Measurements from ENCODE around the gene CDH8. TPM values are rescaled to one million over a fixed set of nuclear protein-coding genes. Genes with fewer than 3 reads are reported as not detected.
A peak's percentile ranks its signal among the peaks of the same experiment; 100 is the strongest.

The CDH8 gene
- total RNA-seq, 8 experiments from 2014 or later, result 0.61 to 70.0 (median 20.3) TPM

GRCh38 chr16:61909074-61909473 lies 127.2 kb downstream of the CDH8 start:
- H3K4me1 ChIP-seq (replicated peaks in 1 of 2), result peaks cover 3 to 4% of the 10 kb centered on the region in 2 donors
- H3K27ac ChIP-seq, result no peak overlapping the region
- H3K4me3 ChIP-seq, result no peak overlapping the region
- WGBS, 10 experiments, result 0 to 100% (median 77%) methylated on average over 1 to 3 of the region's 3 CpGs; no CpG with 5 or more reads in 1 of the 10 experiments
- in situ Hi-C loops (cut with MboI; ENCODE audit: low pct_unique_long_range_greater_than_20kb in 2 of 9, low sequenced_read_pairs in 9 of 9, unreplicated experiment in 9 of 9), result no loop called here
- no peak for ATAC-seq (replicated peaks in 6 of 8)

GRCh38 chr16:61908426-61908825 lies 127.8 kb downstream of the CDH8 start:
- no peak overlapping the region for H3K4me3 ChIP-seq
- H3K4me1 ChIP-seq (replicated peaks in 1 of 2), result peaks cover 3 to 4% of the 10 kb centered on the region in 2 donors
- ATAC-seq (replicated peaks in 6 of 8), result peak in 4 of 8 experiments; percentile 22 to 78 (median 58)
- H3K27ac ChIP-seq, result no peak overlapping the region
- 17 to 93% (median 63%) methylated on average over 1 of the region's 1 CpG; no CpG with 5 or more reads in 2 of the 10 experiments for WGBS, 10 experiments
- in situ Hi-C loops (cut with MboI; ENCODE audit: low pct_unique_long_range_greater_than_20kb in 2 of 9, low sequenced_read_pairs in 9 of 9, unreplicated experiment in 9 of 9), result no loop called here

- H3K4me3 ChIP-seq, result no peak overlapping the region
- WGBS, 10 experiments, result 33 to 100% (median 89%) methylated on average over 1 of the region's 1 CpG; no CpG with 5 or more reads in 1 of the 10 experiments
- H3K4me1 ChIP-seq (replicated peaks in 1 of 2), result no peaks in the 10 kb centered on the region
- H3K27ac ChIP-seq, result no peak overlapping the region
- in situ Hi-C loops (cut with MboI; ENCODE audit: low pct_unique_long_range_greater_than_20kb in 2 of 9, low sequenced_read_pairs in 9 of 9, unreplicated experiment in 9 of 9), result no loop called here
- no peak for ATAC-seq (replicated peaks in 6 of 8)
Measured at GRCh38 chr16:61901689-61902088, 134.5 kb downstream of the CDH8 start.

GRCh38 chr16:61900482-61900881 lies 135.8 kb downstream of the CDH8 start:
- ATAC-seq (replicated peaks in 6 of 8), result no peak
- in situ Hi-C loops (cut with MboI; ENCODE audit: low pct_unique_long_range_greater_than_20kb in 2 of 9, low sequenced_read_pairs in 9 of 9, unreplicated experiment in 9 of 9), result no loop called here
- H3K27ac ChIP-seq, result no peak overlapping the region
- 0 to 100% (median 50%) methylated on average over 1 of the region's 1 CpG; no CpG with 5 or more reads in 6 of the 10 experiments for WGBS, 10 experiments
- H3K4me1 ChIP-seq (replicated peaks in 1 of 2), result no peaks in the 10 kb centered on the region
- H3K4me3 ChIP-seq, result no peak overlapping the region

GRCh38 chr16:61897657-61898056 lies 138.6 kb downstream of the CDH8 start:
- ATAC-seq (replicated peaks in 6 of 8), result no peak
- Histone ChIP-seq H3K4me1 (replicated peaks in 1 of 2) (no peaks in the 10 kb centered on the region), H3K27ac (no peak overlapping the region), H3K4me3 (no peak overlapping the region)
- in situ Hi-C loops (cut with MboI; ENCODE audit: low pct_unique_long_range_greater_than_20kb in 2 of 9, low sequenced_read_pairs in 9 of 9, unreplicated experiment in 9 of 9), result no loop called here
- 0 to 100% (median 54%) methylated on average over 1 to 3 of the region's 3 CpGs; no CpG with 5 or more reads in 1 of the 10 experiments for WGBS, 10 experiments

- ATAC-seq (replicated peaks in 6 of 8), result no peak
- 31 to 100% (median 82%) methylated on average over 1 to 2 of the region's 2 CpGs; no CpG with 5 or more reads in 2 of the 10 experiments for WGBS, 10 experiments
Measured at GRCh38 chr16:61892531-61892930, 143.7 kb downstream of the CDH8 start.

GRCh38 chr16:61891460-61891859 lies 144.8 kb downstream of the CDH8 start:
- no peak for ATAC-seq (replicated peaks in 6 of 8)
- in situ Hi-C loops (cut with MboI; ENCODE audit: low pct_unique_long_range_greater_than_20kb in 2 of 9, low sequenced_read_pairs in 9 of 9, unreplicated experiment in 9 of 9), result no loop called here
- Histone ChIP-seq H3K4me1 (replicated peaks in 1 of 2) (no peaks in the 10 kb centered on the region), H3K4me3 (no peak overlapping the region), H3K27ac (no peak overlapping the region)
- WGBS, 10 experiments, result 13 to 93% (median 73%) methylated on average over 1 to 3 of the region's 3 CpGs

More at GRCh38 chr16:61892531-61892930, 143.7 kb downstream of the CDH8 start:
- no peak overlapping the region for H3K27ac ChIP-seq
- in situ Hi-C loops (cut with MboI; ENCODE audit: low pct_unique_long_range_greater_than_20kb in 2 of 9, low sequenced_read_pairs in 9 of 9, unreplicated experiment in 9 of 9), result no loop called here
- no peaks in the 10 kb centered on the region for H3K4me1 ChIP-seq (replicated peaks in 1 of 2)
- no peak overlapping the region for H3K4me3 ChIP-seq

GRCh38 chr16:61890386-61890785 lies 145.9 kb downstream of the CDH8 start:
- no peak overlapping the region for H3K27ac ChIP-seq
- no peaks in the 10 kb centered on the region for H3K4me1 ChIP-seq (replicated peaks in 1 of 2)
- no peak overlapping the region for H3K4me3 ChIP-seq
- in situ Hi-C loops (cut with MboI; ENCODE audit: low pct_unique_long_range_greater_than_20kb in 2 of 9, low sequenced_read_pairs in 9 of 9, unreplicated experiment in 9 of 9), result no loop called here
- WGBS, 10 experiments, result 64 to 100% (median 94%) methylated on average over 1 to 2 of the region's 2 CpGs; no CpG with 5 or more reads in 1 of the 10 experiments
- ATAC-seq (replicated peaks in 6 of 8), result no peak

- in situ Hi-C loops (cut with MboI; ENCODE audit: low pct_unique_long_range_greater_than_20kb in 2 of 9, low sequenced_read_pairs in 9 of 9, unreplicated experiment in 9 of 9), result no loop called here
- ATAC-seq (replicated peaks in 6 of 8), result no peak
- Histone ChIP-seq H3K27ac (no peak overlapping the region), H3K4me3 (no peak overlapping the region), H3K4me1 (replicated peaks in 1 of 2) (no peaks in the 10 kb centered on the region)
- 7 to 100% (median 67%) methylated on average over 1 to 4 of the region's 4 CpGs; no CpG with 5 or more reads in 3 of the 10 experiments for WGBS, 10 experiments
Measured at GRCh38 chr16:61887903-61888302, 148.3 kb downstream of the CDH8 start.

GRCh38 chr16:61885343-61885742 lies 150.9 kb downstream of the CDH8 start:
- H3K4me1 ChIP-seq (replicated peaks in 1 of 2), result no peaks in the 10 kb centered on the region
- in situ Hi-C loops (cut with MboI; ENCODE audit: low pct_unique_long_range_greater_than_20kb in 2 of 9, low sequenced_read_pairs in 9 of 9, unreplicated experiment in 9 of 9), result no loop called here
- no peak overlapping the region for H3K4me3 ChIP-seq
- ATAC-seq (replicated peaks in 6 of 8), result no peak
- 21 to 93% (median 60%) methylated on average over 4 to 6 of the region's 6 CpGs; no CpG with 5 or more reads in 2 of the 10 experiments for WGBS, 10 experiments
- H3K27ac ChIP-seq, result no peak overlapping the region

- no peak for ATAC-seq (replicated peaks in 6 of 8)
Measured at GRCh38 chr16:61879306-61879705, 156.9 kb downstream of the CDH8 start.

GRCh38 chr16:61877436-61877835 lies 158.8 kb downstream of the CDH8 start:
- H3K27ac ChIP-seq, result no peak overlapping the region
- no peak overlapping the region for H3K4me3 ChIP-seq
- no peak for ATAC-seq (replicated peaks in 6 of 8)
- whole genome bisulfite sequencing, 10 experiments, result 29 to 100% (median 94%) methylated on average over 1 of the region's 1 CpG; no CpG with 5 or more reads in 1 of the 10 experiments
- H3K4me1 ChIP-seq (replicated peaks in 1 of 2), result no peaks in the 10 kb centered on the region
- in situ Hi-C loops (cut with MboI; ENCODE audit: low pct_unique_long_range_greater_than_20kb in 2 of 9, low sequenced_read_pairs in 9 of 9, unreplicated experiment in 9 of 9), result no loop called here

More at GRCh38 chr16:61879306-61879705, 156.9 kb downstream of the CDH8 start:
- Histone ChIP-seq H3K4me3 (no peak overlapping the region), H3K4me1 (replicated peaks in 1 of 2) (no peaks in the 10 kb centered on the region), H3K27ac (no peak overlapping the region)
- in situ Hi-C loops (cut with MboI; ENCODE audit: low pct_unique_long_range_greater_than_20kb in 2 of 9, low sequenced_read_pairs in 9 of 9, unreplicated experiment in 9 of 9), result no loop called here
- 35 to 100% (median 88%) methylated on average over 1 to 3 of the region's 3 CpGs; no CpG with 5 or more reads in 2 of the 10 experiments for WGBS, 10 experiments

- no peak for ATAC-seq (replicated peaks in 6 of 8)
- H3K27ac ChIP-seq, result no peak overlapping the region
- in situ Hi-C loops (cut with MboI; ENCODE audit: low pct_unique_long_range_greater_than_20kb in 2 of 9, low sequenced_read_pairs in 9 of 9, unreplicated experiment in 9 of 9), result no loop called here
- H3K4me3 ChIP-seq, result no peak overlapping the region
- H3K4me1 ChIP-seq (replicated peaks in 1 of 2), result no peaks in the 10 kb centered on the region
Measured at GRCh38 chr16:61872778-61873119, 163.5 kb downstream of the CDH8 start.

Data from motor neuron (in vitro differentiated cells).